ENCODE measurements around the gene AOPEP. TPM values are rescaled to one million over a fixed set of nuclear protein-coding genes. Genes with fewer than 3 reads are reported as not detected.

AOPEP gene
- total RNA-seq, 1 donor from 2014 or later, result 75.3 TPM

DNA sequence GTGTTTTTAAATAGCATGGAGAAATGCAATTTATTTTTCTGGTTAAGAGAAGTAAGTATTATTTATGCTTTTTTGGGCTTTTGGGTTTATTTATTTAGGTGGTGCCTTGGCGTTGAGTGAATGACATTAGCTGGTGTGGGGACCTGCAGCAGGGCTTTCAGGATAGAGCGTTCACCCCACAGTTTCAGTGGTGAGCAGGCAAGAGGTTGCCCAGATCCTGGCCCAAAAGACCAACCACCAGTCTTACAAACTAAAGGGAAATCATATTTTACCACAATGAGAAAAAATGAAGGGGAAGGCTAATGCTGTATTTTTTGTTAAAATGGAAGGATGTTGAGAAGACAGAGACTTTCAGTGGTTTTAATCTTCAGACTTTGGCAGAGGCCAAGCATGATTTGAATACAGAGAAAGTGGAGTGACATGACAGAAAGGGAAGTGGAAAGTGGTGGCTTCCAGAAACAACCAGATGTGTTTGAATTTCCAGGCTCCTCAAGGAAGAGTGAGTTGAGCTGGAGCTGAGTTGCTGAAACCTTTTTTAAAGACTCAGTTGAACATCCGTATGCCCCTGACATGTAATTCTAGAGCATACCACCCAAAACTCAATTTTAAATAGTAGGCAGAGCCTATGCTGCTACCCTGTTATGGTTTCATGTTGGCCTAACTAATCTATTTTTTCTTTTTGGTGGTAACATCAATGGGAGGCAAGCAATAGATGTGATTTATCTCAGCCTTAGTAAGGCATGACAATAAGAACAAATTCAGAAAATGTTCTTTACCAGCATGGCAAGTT lies 94.8 kb downstream of the AOPEP start:
- no peak for DNase-seq (ENCODE audit: low read depth)
- TF ChIP-seq, protein P1, sequence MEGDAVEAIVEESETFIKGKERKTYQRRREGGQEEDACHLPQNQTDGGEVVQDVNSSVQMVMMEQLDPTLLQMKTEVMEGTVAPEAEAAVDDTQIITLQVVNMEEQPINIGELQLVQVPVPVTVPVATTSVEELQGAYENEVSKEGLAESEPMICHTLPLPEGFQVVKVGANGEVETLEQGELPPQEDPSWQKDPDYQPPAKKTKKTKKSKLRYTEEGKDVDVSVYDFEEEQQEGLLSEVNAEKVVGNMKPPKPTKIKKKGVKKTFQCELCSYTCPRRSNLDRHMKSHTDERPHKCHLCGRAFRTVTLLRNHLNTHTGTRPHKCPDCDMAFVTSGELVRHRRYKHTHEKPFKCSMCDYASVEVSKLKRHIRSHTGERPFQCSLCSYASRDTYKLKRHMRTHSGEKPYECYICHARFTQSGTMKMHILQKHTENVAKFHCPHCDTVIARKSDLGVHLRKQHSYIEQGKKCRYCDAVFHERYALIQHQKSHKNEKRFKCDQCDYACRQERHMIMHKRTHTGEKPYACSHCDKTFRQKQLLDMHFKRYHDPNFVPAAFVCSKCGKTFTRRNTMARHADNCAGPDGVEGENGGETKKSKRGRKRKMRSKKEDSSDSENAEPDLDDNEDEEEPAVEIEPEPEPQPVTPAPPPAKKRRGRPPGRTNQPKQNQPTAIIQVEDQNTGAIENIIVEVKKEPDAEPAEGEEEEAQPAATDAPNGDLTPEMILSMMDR (IDR thresholded peaks at IDR 0.05; ENCODE audit: insufficient read depth, low read depth, low read length), result no peak
- TF ChIP-seq EZH2 (IDR thresholded peaks at IDR 0.05; ENCODE audit: insufficient read depth, low read length), result no peak
- H3K36me3 ChIP-seq (ENCODE audit: insufficient read depth, low read length), result no peaks in the 10 kb centered on the region
- no peaks in the 10 kb centered on the region for H4K20me1 ChIP-seq (ENCODE audit: insufficient read depth, low read length)
- H3K27ac ChIP-seq (ENCODE audit: low read depth, low read length), result no peak overlapping the region
- H3K4me1 Mint-ChIP-seq (ENCODE audit: low read depth, unreplicated experiment), result peaks cover 36% of the 10 kb centered on the region
- H3K4me1 ChIP-seq (ENCODE audit: insufficient read depth, low read length), result peaks cover 24% of the 10 kb centered on the region
- H3K9ac ChIP-seq (ENCODE audit: low read length), result no peak overlapping the region
- H3K79me2 ChIP-seq (ENCODE audit: insufficient read depth, low read length), result no peaks in the 10 kb centered on the region
- H3K4me3 Mint-ChIP-seq (ENCODE audit: unreplicated experiment), result no peak overlapping the region
- peak overlapping the region; percentile 10 for H3K27ac Mint-ChIP-seq (ENCODE audit: unreplicated experiment)
- no peak for FAIRE-seq
- no peaks in the 10 kb centered on the region for H3K27me3 ChIP-seq (ENCODE audit: insufficient read depth, low read length)
- no peak overlapping the region for H2AFZ ChIP-seq (ENCODE audit: low read depth, low read length)
- no peaks in the 10 kb centered on the region for H3K9me3 Mint-ChIP-seq (ENCODE audit: unreplicated experiment)
- no peak overlapping the region for H3K4me2 ChIP-seq (ENCODE audit: low read length)
- H3K27me3 Mint-ChIP-seq (ENCODE audit: low read depth, unreplicated experiment), result no peaks in the 10 kb centered on the region
- H3K4me3 ChIP-seq (ENCODE audit: insufficient read depth, low read depth, low read length), result no peak overlapping the region
- no peaks in the 10 kb centered on the region for H3K9me3 ChIP-seq (ENCODE audit: insufficient read depth, low read depth, low read length)
- peaks cover 31% of the 10 kb centered on the region for H3K36me3 Mint-ChIP-seq (ENCODE audit: low read depth, unreplicated experiment)

- peak overlapping the region; percentile 43 for H3K27ac ChIP-seq (ENCODE audit: low read depth, low read length)
- Mint-ChIP-seq H3K27me3 (ENCODE audit: low read depth, unreplicated experiment) (no peaks in the 10 kb centered on the region), H3K4me3 (ENCODE audit: unreplicated experiment) (no peak overlapping the region), H3K4me1 (ENCODE audit: low read depth, unreplicated experiment) (peaks cover 43% of the 10 kb centered on the region), H3K9me3 (ENCODE audit: unreplicated experiment) (no peaks in the 10 kb centered on the region), H3K27ac (ENCODE audit: unreplicated experiment) (no peak overlapping the region), H3K36me3 (ENCODE audit: low read depth, unreplicated experiment) (peaks cover 33% of the 10 kb centered on the region)
- H3K27me3 ChIP-seq (ENCODE audit: insufficient read depth, low read length), result no peaks in the 10 kb centered on the region
- no peak overlapping the region for H2AFZ ChIP-seq (ENCODE audit: low read depth, low read length)
- peak; percentile 49 for DNase-seq (ENCODE audit: low read depth)
- peaks cover 24% of the 10 kb centered on the region for H3K4me1 ChIP-seq (ENCODE audit: insufficient read depth, low read length)
- H3K36me3 ChIP-seq (ENCODE audit: insufficient read depth, low read length), result no peaks in the 10 kb centered on the region
- H3K4me3 ChIP-seq (ENCODE audit: insufficient read depth, low read depth, low read length), result no peak overlapping the region
- H3K9ac ChIP-seq (ENCODE audit: low read length), result peak overlapping the region; percentile 8
- no peak for TF ChIP-seq EZH2 (IDR thresholded peaks at IDR 0.05; ENCODE audit: insufficient read depth, low read length)
- TF ChIP-seq, protein P1 (IDR thresholded peaks at IDR 0.05; ENCODE audit: insufficient read depth, low read depth, low read length), result no peak
- H4K20me1 ChIP-seq (ENCODE audit: insufficient read depth, low read length), result no peaks in the 10 kb centered on the region
- H3K9me3 ChIP-seq (ENCODE audit: insufficient read depth, low read depth, low read length), result no peaks in the 10 kb centered on the region
- H3K79me2 ChIP-seq (ENCODE audit: insufficient read depth, low read length), result no peaks in the 10 kb centered on the region
- no peak for FAIRE-seq
- peak overlapping the region; percentile 34 for H3K4me2 ChIP-seq (ENCODE audit: low read length)
Observed at GRCh38 chr9:94822273-94822672, 95.8 kb downstream of the AOPEP start.

- Histone ChIP-seq H3K27ac (ENCODE audit: low read depth, low read length) (no peak overlapping the region), H2AFZ (ENCODE audit: low read depth, low read length) (no peak overlapping the region), H3K36me3 (ENCODE audit: insufficient read depth, low read length) (no peaks in the 10 kb centered on the region), H3K79me2 (ENCODE audit: insufficient read depth, low read length) (no peaks in the 10 kb centered on the region), H3K27me3 (ENCODE audit: insufficient read depth, low read length) (no peaks in the 10 kb centered on the region), H3K4me1 (ENCODE audit: insufficient read depth, low read length) (peaks cover 13% of the 10 kb centered on the region), H3K4me3 (ENCODE audit: insufficient read depth, low read depth, low read length) (no peak overlapping the region), H4K20me1 (ENCODE audit: insufficient read depth, low read length) (no peaks in the 10 kb centered on the region), H3K9me3 (ENCODE audit: insufficient read depth, low read depth, low read length) (no peaks in the 10 kb centered on the region), H3K4me2 (ENCODE audit: low read length) (no peak overlapping the region), H3K9ac (ENCODE audit: low read length) (no peak overlapping the region)
- Mint-ChIP-seq H3K4me3 (ENCODE audit: unreplicated experiment) (no peak overlapping the region), H3K9me3 (ENCODE audit: unreplicated experiment) (no peaks in the 10 kb centered on the region), H3K27me3 (ENCODE audit: low read depth, unreplicated experiment) (no peaks in the 10 kb centered on the region), H3K36me3 (ENCODE audit: low read depth, unreplicated experiment) (peaks cover 26% of the 10 kb centered on the region), H3K4me1 (ENCODE audit: low read depth, unreplicated experiment) (peaks cover 46% of the 10 kb centered on the region), H3K27ac (ENCODE audit: unreplicated experiment) (no peak overlapping the region)
- TF ChIP-seq, protein P1 (IDR thresholded peaks at IDR 0.05; ENCODE audit: insufficient read depth, low read depth, low read length), result no peak
- no peak for TF ChIP-seq EZH2 (IDR thresholded peaks at IDR 0.05; ENCODE audit: insufficient read depth, low read length)
- FAIRE-seq, result no peak
- no peak for DNase-seq (ENCODE audit: low read depth)
Observed at GRCh38 chr9:94823710-94824109, 97.2 kb downstream of the AOPEP start.

All from astrocyte (in vitro differentiated cells and primary cell).